Thyroid gland (tissue), 4 donors: Measurements from ENCODE around the gene POLR3H.
"Not testable (repeated sequence)": the region's sequence is repeated elsewhere in the genome, so short reads cannot be mapped to it uniquely, and the experiment has no call there.

Source experiments
- POLR2A ChIP-seq, 2 donors: fragments of 450-650 bp; IDR thresholded peaks; one replicate each; pipeline ENCODE4 v1.6.1; 2017; ENCODE audit warnings: antibody characterized with exemption in 2 of 2, mild to moderate bottlenecking in 2 of 2, moderate library complexity in 1 of 2
- TF ChIP-seq, protein P1 (sequence below), 6 experiments: fragments of 200-600 bp in 3 of 6; fragments of 450-650 bp in 3 of 6; sonication (generic) in 3 of 6; IDR thresholded peaks; one replicate each; pipeline ENCODE4 v1.5.1; 2016 to 2019; ENCODE audit warnings: antibody characterized with exemption in 6 of 6, mild to moderate bottlenecking in 2 of 6, inconsistent platforms in 1 of 6, moderate library complexity in 1 of 6

DNA sequence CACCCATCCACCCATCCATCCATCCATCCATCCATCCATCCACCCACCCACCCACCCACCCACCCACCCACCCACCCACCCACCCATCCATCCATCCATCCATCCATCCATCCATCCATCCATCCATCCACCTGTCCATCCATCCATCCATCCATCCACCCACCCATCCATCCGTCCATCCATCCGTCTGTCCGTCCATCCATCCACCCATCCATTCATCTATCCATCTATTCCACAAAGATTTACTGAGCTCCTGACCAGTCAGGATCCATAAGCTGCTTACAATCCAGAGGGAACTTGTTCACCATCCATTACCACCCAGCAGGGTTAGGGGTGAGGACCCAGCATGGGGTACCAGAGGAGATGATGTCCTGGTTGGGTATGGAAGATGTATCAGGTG lies 28.0 kb upstream of the POLR3H start:
- TF ChIP-seq, protein P1, sequence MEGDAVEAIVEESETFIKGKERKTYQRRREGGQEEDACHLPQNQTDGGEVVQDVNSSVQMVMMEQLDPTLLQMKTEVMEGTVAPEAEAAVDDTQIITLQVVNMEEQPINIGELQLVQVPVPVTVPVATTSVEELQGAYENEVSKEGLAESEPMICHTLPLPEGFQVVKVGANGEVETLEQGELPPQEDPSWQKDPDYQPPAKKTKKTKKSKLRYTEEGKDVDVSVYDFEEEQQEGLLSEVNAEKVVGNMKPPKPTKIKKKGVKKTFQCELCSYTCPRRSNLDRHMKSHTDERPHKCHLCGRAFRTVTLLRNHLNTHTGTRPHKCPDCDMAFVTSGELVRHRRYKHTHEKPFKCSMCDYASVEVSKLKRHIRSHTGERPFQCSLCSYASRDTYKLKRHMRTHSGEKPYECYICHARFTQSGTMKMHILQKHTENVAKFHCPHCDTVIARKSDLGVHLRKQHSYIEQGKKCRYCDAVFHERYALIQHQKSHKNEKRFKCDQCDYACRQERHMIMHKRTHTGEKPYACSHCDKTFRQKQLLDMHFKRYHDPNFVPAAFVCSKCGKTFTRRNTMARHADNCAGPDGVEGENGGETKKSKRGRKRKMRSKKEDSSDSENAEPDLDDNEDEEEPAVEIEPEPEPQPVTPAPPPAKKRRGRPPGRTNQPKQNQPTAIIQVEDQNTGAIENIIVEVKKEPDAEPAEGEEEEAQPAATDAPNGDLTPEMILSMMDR (IDR thresholded peaks at IDR 0.05) = not testable (repeated sequence)
- not testable (repeated sequence) for TF ChIP-seq POLR2A (IDR thresholded peaks at IDR 0.05)
